Activated B cell treated with CpG ODN at 0.5 μM for 24 hours (primary cell): Measurements from ENCODE around the gene KLF13. TPM values are rescaled to one million over a fixed set of nuclear protein-coding genes. Genes with fewer than 3 reads are reported as not detected.

Source experiments
- ATAC-seq: fragments of 200-7000 bp; cut with Tn5 transposase; one replicate; pipeline ENCODE4 v1.10.0; 2021; ENCODE audit warnings: low read depth, mild to moderate bottlenecking, moderate library complexity
- CTCF ChIA-PET: fragments of 350-600 bp; sonication (Branson Sonifier 250); formaldehyde crosslinking; loops from one replicate; lab custom pipeline; 2021; ENCODE audit warnings: antibody characterized with exemption; lab: Charles Lee
- POLR2A ChIA-PET: fragments of 350-600 bp; sonication (Branson Sonifier 250); formaldehyde crosslinking; loops from one replicate; lab custom pipeline; 2021; ENCODE audit warnings: antibody characterized with exemption; lab: Charles Lee
- DNase-seq: peaks from one replicate; pipeline ENCODE4 v3.0.0; 2022
- H3K27ac Mint-ChIP-seq: one replicate; pipeline ENCODE4 v1.8.0; 2020; ENCODE audit warnings: mixed read lengths
- H3K27me3 Mint-ChIP-seq: one replicate; pipeline ENCODE4 v1.8.0; 2021; ENCODE audit warnings: mixed read lengths
- H3K36me3 Mint-ChIP-seq: one replicate; pipeline ENCODE4 v1.8.0; 2021; ENCODE audit warnings: low read depth, mixed read lengths
- H3K4me1 Mint-ChIP-seq: one replicate; pipeline ENCODE4 v1.8.0; 2021; ENCODE audit warnings: mixed read lengths
- H3K4me3 Mint-ChIP-seq: one replicate; pipeline ENCODE4 v1.8.0; 2020; ENCODE audit warnings: mild to moderate bottlenecking, mixed read lengths
- H3K9me3 Mint-ChIP-seq: one replicate; pipeline ENCODE4 v1.8.0; 2020; ENCODE audit warnings: mixed read lengths
- intact Hi-C: fragments of 100-400 bp; cut with micrococcal nuclease; formaldehyde crosslinking; loops from one replicate; pipeline ENCODE4 v1.15.1; 2024
- total RNA-seq: library from RNA; stranded (reverse); gene quantifications from 2 replicates; pipeline ENCODE4 v1.2.3, GENCODE V29; 2022
- TF ChIP-seq, protein P1 (sequence below): fragments of 200-600 bp; IDR thresholded peaks from one replicate; pipeline ENCODE4 v1.8.0; 2022; ENCODE audit warnings: antibody characterized with exemption, mild to moderate bottlenecking

The KLF13 gene
- total RNA-seq, 1 donor from 2014 or later: 178 TPM

GRCh38 chr15:31291048-31291578 lies 35.5 kb upstream of the KLF13 start:
- peaks cover 3% of the 10 kb centered on the region for H3K9me3 Mint-ChIP-seq
- intact Hi-C loops: no loop called here
- ChIA-PET CTCF (no interaction called here), POLR2A (interaction anchor here (0.7 to 1.3 kb wide), 3 partner anchors 12 to 143 kb away, joined by 3 to 4 read pairs (median 3); no protein-coding TSS in a partner anchor)
- H3K36me3 Mint-ChIP-seq: no peaks in the 10 kb centered on the region
- H3K27ac Mint-ChIP-seq: no peak overlapping the region
- H3K4me1 Mint-ChIP-seq: peaks cover under 1% of the 10 kb centered on the region
- H3K27me3 Mint-ChIP-seq: no peaks in the 10 kb centered on the region
- TF ChIP-seq, protein P1, sequence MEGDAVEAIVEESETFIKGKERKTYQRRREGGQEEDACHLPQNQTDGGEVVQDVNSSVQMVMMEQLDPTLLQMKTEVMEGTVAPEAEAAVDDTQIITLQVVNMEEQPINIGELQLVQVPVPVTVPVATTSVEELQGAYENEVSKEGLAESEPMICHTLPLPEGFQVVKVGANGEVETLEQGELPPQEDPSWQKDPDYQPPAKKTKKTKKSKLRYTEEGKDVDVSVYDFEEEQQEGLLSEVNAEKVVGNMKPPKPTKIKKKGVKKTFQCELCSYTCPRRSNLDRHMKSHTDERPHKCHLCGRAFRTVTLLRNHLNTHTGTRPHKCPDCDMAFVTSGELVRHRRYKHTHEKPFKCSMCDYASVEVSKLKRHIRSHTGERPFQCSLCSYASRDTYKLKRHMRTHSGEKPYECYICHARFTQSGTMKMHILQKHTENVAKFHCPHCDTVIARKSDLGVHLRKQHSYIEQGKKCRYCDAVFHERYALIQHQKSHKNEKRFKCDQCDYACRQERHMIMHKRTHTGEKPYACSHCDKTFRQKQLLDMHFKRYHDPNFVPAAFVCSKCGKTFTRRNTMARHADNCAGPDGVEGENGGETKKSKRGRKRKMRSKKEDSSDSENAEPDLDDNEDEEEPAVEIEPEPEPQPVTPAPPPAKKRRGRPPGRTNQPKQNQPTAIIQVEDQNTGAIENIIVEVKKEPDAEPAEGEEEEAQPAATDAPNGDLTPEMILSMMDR: no peak
- no peak overlapping the region for H3K4me3 Mint-ChIP-seq
- ATAC-seq (no peak), DNase-seq (no peak)

DNA sequence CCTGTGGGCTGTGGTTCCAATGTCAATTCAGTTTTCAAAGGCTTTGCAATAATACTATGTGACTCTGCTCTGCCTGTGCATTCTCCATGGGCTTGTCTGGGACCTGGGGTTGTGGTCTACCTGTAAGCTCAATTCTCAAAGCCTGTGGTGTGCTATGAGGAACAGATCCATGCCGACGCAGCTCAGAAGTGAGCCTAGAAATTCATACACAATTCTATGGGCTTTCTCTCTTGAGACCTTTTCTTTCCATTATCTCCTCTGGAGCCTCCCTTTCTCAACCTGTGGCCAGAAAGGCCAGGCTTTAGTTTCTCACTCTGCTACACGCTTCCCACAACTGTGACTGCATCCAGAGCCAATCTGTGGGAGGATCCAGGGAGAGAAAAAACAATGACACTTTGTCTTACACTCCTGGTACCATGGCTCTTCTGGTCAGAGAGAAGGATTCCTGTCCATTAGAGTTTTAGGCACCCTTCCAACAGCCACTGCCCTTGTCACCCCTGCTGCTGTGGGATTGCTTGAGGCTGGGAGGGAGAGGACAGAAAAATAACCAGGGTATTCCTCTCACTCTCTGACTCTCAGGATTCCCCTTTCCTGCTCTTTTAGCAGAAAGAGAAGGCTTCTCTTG lies 34.1 kb upstream of the KLF13 start:
- Mint-ChIP-seq H3K27ac (no peak overlapping the region), H3K4me3 (no peak overlapping the region), H3K9me3 (no peaks in the 10 kb centered on the region), H3K27me3 (no peaks in the 10 kb centered on the region), H3K4me1 (no peaks in the 10 kb centered on the region), H3K36me3 (no peaks in the 10 kb centered on the region)
- CTCF ChIA-PET: no interaction called here
- no peak for ATAC-seq
- TF ChIP-seq, protein P1: no peak
- DNase-seq: no peak
- POLR2A ChIA-PET: interaction anchor here (1.0 kb wide), 1 partner anchor 142 kb away, joined by 3 read pairs; no protein-coding TSS in a partner anchor
- intact Hi-C loops: no loop called here

- ChIA-PET CTCF (no interaction called here), POLR2A (interaction anchor here (0.9 to 1.2 kb wide), 2 partner anchors 9 to 17 kb away, joined by 3 to 5 read pairs; no protein-coding TSS in a partner anchor)
- TF ChIP-seq, protein P1: no peak
- intact Hi-C loops: no loop called here
- no peaks in the 10 kb centered on the region for H3K9me3 Mint-ChIP-seq
- DNase-seq (no peak), ATAC-seq (no peak)
- H3K27me3 Mint-ChIP-seq: no peaks in the 10 kb centered on the region
- H3K27ac Mint-ChIP-seq: no peak overlapping the region
- H3K4me1 Mint-ChIP-seq: no peaks in the 10 kb centered on the region
- H3K36me3 Mint-ChIP-seq: no peaks in the 10 kb centered on the region
- no peak overlapping the region for H3K4me3 Mint-ChIP-seq
Observed at GRCh38 chr15:31293655-31294054, 33.0 kb upstream of the KLF13 start.

DNA sequence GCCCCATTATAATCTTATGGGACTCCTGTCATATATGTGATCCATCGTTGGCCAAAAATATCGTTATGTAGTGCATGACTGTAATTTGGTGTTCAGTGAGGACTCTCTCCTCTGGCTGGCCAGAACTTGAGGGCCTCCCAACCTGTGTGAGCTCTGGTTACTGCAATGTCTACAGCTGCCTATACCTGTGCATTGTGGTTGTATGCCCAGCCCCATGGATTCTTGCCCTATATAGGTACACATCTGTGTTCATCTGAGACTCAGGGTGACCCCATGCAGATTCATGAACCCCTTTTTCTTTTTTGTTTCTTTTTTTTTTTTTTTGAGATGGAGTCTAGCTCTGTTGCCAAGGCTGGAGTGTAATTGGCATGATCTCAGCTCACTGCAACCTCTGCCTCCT lies 32.6 kb upstream of the KLF13 start:
- Mint-ChIP-seq H3K27ac (no peak overlapping the region), H3K9me3 (no peaks in the 10 kb centered on the region), H3K4me3 (no peak overlapping the region), H3K27me3 (no peaks in the 10 kb centered on the region), H3K36me3 (no peaks in the 10 kb centered on the region), H3K4me1 (no peaks in the 10 kb centered on the region)
- intact Hi-C loops: no loop called here
- TF ChIP-seq, protein P1: no peak
- no peak for ATAC-seq
- ChIA-PET POLR2A (interaction anchor here (0.9 to 1.2 kb wide), 2 partner anchors 9 to 17 kb away, joined by 3 to 5 read pairs; no protein-coding TSS in a partner anchor), CTCF (no interaction called here)
- no peak for DNase-seq

GRCh38 chr15:31295658-31296057 lies 31.0 kb upstream of the KLF13 start:
- POLR2A ChIA-PET: interaction anchor here (1.3 kb wide), 1 partner anchor 28 kb away, joined by 3 read pairs; no protein-coding TSS in a partner anchor
- DNase-seq (no peak), ATAC-seq (no peak)

More at GRCh38 chr15:31295658-31296057, 31.0 kb upstream of the KLF13 start:
- Mint-ChIP-seq H3K36me3 (no peaks in the 10 kb centered on the region), H3K9me3 (no peaks in the 10 kb centered on the region), H3K4me1 (no peaks in the 10 kb centered on the region), H3K27ac (no peak overlapping the region), H3K27me3 (no peaks in the 10 kb centered on the region), H3K4me3 (no peak overlapping the region)
- TF ChIP-seq, protein P1: no peak
- CTCF ChIA-PET: interaction anchor here (1.0 kb wide), 1 partner anchor 80 kb away, joined by 3 read pairs; no protein-coding TSS in a partner anchor
- intact Hi-C loops: no loop called here
